OCI-LY1 (cell line): ENCODE results near the gene AKAP13.

Source experiments
- H2AFZ ChIP-seq: fragments of 200-600 bp; sonication (generic), shearing (Covaris generic); 2 replicates; pipeline ENCODE4 v1.6.0; 2014; ENCODE audit warnings: antibody characterized with exemption, mild to moderate bottlenecking, low read length
- H3F3A ChIP-seq: fragments of 200-600 bp; sonication (generic), shearing (Covaris generic); 2 replicates; pipeline ENCODE4 v1.6.0; 2014; ENCODE audit warnings: mild to moderate bottlenecking, antibody characterized with exemption, low read length, moderate library complexity; ENCODE audit not compliant: insufficient read depth
- H3K27ac ChIP-seq: fragments of 200-600 bp; sonication (generic); 2 replicates; pipeline ENCODE4 v1.5.1; 2014; ENCODE audit warnings: low read length, mixed run types, mild to moderate bottlenecking, low read depth; ENCODE audit not compliant: poor library complexity, severe bottlenecking
- H3K27me3 ChIP-seq: fragments of 200-600 bp; sonication (generic); 2 replicates; pipeline ENCODE4 v1.6.0; 2014; ENCODE audit warnings: antibody characterized with exemption, mild to moderate bottlenecking, low read length, moderate library complexity; ENCODE audit not compliant: insufficient read depth
- H3K36me3 ChIP-seq: fragments of 200-600 bp; sonication (generic); 2 replicates; pipeline ENCODE4 v1.6.1; 2014; ENCODE audit warnings: mild to moderate bottlenecking, antibody characterized with exemption, low read length, moderate library complexity, mixed read lengths; ENCODE audit not compliant: insufficient read depth
- H3K4me1 ChIP-seq: fragments of 200-600 bp; sonication (generic); 2 replicates; pipeline ENCODE4 v1.5.1; 2014; ENCODE audit warnings: mild to moderate bottlenecking, low read length, moderate library complexity; ENCODE audit not compliant: insufficient read depth, severe bottlenecking
- H3K4me2 ChIP-seq: fragments of 200-600 bp; sonication (generic), shearing (Covaris generic); 2 replicates; pipeline ENCODE4 v1.6.1; 2014; ENCODE audit warnings: low read length
- H3K4me3 ChIP-seq: fragments of 200-600 bp; sonication (generic); 2 replicates; pipeline ENCODE4 v1.5.1; 2014; ENCODE audit warnings: low read length, low read depth, mild to moderate bottlenecking, mixed read lengths; ENCODE audit not compliant: poor library complexity, severe bottlenecking
- H3K79me2 ChIP-seq: fragments of 200-600 bp; shearing (Covaris generic); 2 replicates; pipeline ENCODE4 v1.6.1; 2016; ENCODE audit warnings: mixed run types, low read length, mixed read lengths; ENCODE audit not compliant: insufficient read depth
- H3K9ac ChIP-seq: fragments of 200-600 bp; sonication (generic), shearing (Covaris generic); 2 replicates; pipeline ENCODE4 v1.6.1; 2014; ENCODE audit warnings: mild to moderate bottlenecking, low read length, mixed read lengths
- H3K9me2 ChIP-seq: fragments of 200-600 bp; sonication (generic), shearing (Covaris generic); 2 replicates; pipeline ENCODE4 v1.6.1; 2014; ENCODE audit warnings: low read depth, mild to moderate bottlenecking, low read length, mixed read lengths
- H3K9me3 ChIP-seq: fragments of 200-600 bp; shearing (Covaris generic); 2 replicates; pipeline ENCODE4 v1.6.1; 2014; ENCODE audit warnings: low read length, mixed read lengths
- H4K20me1 ChIP-seq: fragments of 200-600 bp; sonication (generic), shearing (Covaris generic); 2 replicates; pipeline ENCODE4 v1.6.0; 2016; ENCODE audit warnings: mild to moderate bottlenecking, low read length; ENCODE audit not compliant: insufficient read depth
- CTCF ChIP-seq: fragments of 200-600 bp; sonication (generic), shearing (Covaris generic); IDR thresholded peaks from 2 replicates; pipeline ENCODE4 v1.5.1; 2017; ENCODE audit warnings: mild to moderate bottlenecking, antibody characterized with exemption, low read length, moderate library complexity, mixed read lengths
- EZH2 ChIP-seq: fragments of 200-600 bp; sonication (generic), shearing (Covaris generic); IDR thresholded peaks from 2 replicates; pipeline ENCODE4 v1.8.0; 2017; ENCODE audit warnings: borderline replicate concordance, mixed run types, mild to moderate bottlenecking, antibody characterized with exemption, low read length, moderate library complexity, mixed read lengths

Gene AKAP13

GRCh38 chr15:85786781-85787114 is 406.3 kb downstream of the AKAP13 start:
- H3K4me2 ChIP-seq: no peak overlapping the region

GRCh38 chr15:85788771-85789495 is 408.5 kb downstream of the AKAP13 start:
- H3K4me1 ChIP-seq: peaks cover 11% of the 10 kb centered on the region
- H3K4me3 ChIP-seq: no peak overlapping the region

More at GRCh38 chr15:85786781-85787114, 406.3 kb downstream of the AKAP13 start:
- Histone ChIP-seq H3K4me1 (no peaks in the 10 kb centered on the region), H3K27me3 (no peaks in the 10 kb centered on the region), H3K9me2 (no peaks in the 10 kb centered on the region), H3K9me3 (no peaks in the 10 kb centered on the region), H3K4me3 (no peak overlapping the region), H3K9ac (no peak overlapping the region), H3F3A (no peaks in the 10 kb centered on the region), H3K79me2 (no peaks in the 10 kb centered on the region), H3K27ac (no peak overlapping the region), H4K20me1 (no peaks in the 10 kb centered on the region), H2AFZ (no peak overlapping the region), H3K36me3 (no peaks in the 10 kb centered on the region)
- TF ChIP-seq CTCF (no peak), EZH2 (no peak)

GRCh38 chr15:85789496-85789875 is 409.1 kb downstream of the AKAP13 start:
- Histone ChIP-seq H3K9me3 (no peaks in the 10 kb centered on the region), H3K79me2 (no peaks in the 10 kb centered on the region), H3K27ac (no peak overlapping the region), H3K9me2 (no peaks in the 10 kb centered on the region), H3K4me2 (no peak overlapping the region), H3K36me3 (no peaks in the 10 kb centered on the region), H2AFZ (no peak overlapping the region), H3K4me1 (peaks cover 12% of the 10 kb centered on the region), H3K27me3 (0 out of 2 replicates have a peak, but pooled peaks cover 5% of the 10 kb centered on the region), H3K9ac (no peak overlapping the region), H4K20me1 (no peaks in the 10 kb centered on the region), H3F3A (no peaks in the 10 kb centered on the region), H3K4me3 (no peak overlapping the region)
- TF ChIP-seq EZH2: no peak

More at GRCh38 chr15:85788771-85789495, 408.5 kb downstream of the AKAP13 start:
- no peaks in the 10 kb centered on the region for H3K36me3 ChIP-seq
- no peaks in the 10 kb centered on the region for H3K9me3 ChIP-seq
- no peaks in the 10 kb centered on the region for H3K79me2 ChIP-seq
- TF ChIP-seq EZH2 (no peak), CTCF (no peak)
- no peaks in the 10 kb centered on the region for H3F3A ChIP-seq
- no peak overlapping the region for H3K27ac ChIP-seq
- no peaks in the 10 kb centered on the region for H3K9me2 ChIP-seq
- H3K27me3 ChIP-seq: 0 out of 2 replicates have a peak, but pooled peaks cover 5% of the 10 kb centered on the region
- H3K4me2 ChIP-seq: no peak overlapping the region
- no peak overlapping the region for H3K9ac ChIP-seq
- no peak overlapping the region for H2AFZ ChIP-seq
- no peaks in the 10 kb centered on the region for H4K20me1 ChIP-seq
